Activated CD4-positive, alpha-beta T cell treated with anti-CD3 and anti-CD28 coated beads for 36 hours (primary cell): ENCODE measurements around the gene STXBP4. TPM values are rescaled to one million over a fixed set of nuclear protein-coding genes. Genes with fewer than 3 reads are reported as not detected.

ENCODE experiments used
- ATAC-seq: fragments of 200-7000 bp; cut with Tn5 transposase; one replicate; pipeline ENCODE4 v1.10.0; 2021; ENCODE audit warnings: mild to moderate bottlenecking, moderate library complexity
- CTCF ChIA-PET: fragments of 350-600 bp; sonication (Branson Sonifier 250); formaldehyde crosslinking; loops from one replicate; lab custom pipeline; 2021; ENCODE audit warnings: antibody characterized with exemption; lab: Charles Lee
- POLR2A ChIA-PET: fragments of 350-600 bp; sonication (Branson Sonifier 250); formaldehyde crosslinking; loops from one replicate; lab custom pipeline; 2021; ENCODE audit warnings: antibody characterized with exemption, inconsistent platforms; lab: Charles Lee
- DNase-seq: peaks from one replicate; pipeline ENCODE4 v3.0.0-alpha.2; 2020
- H3K27ac Mint-ChIP-seq: one replicate; pipeline ENCODE4 v1.8.0; 2021; ENCODE audit warnings: mixed read lengths
- H3K27me3 Mint-ChIP-seq: one replicate; pipeline ENCODE4 v1.8.0; 2021; ENCODE audit warnings: mixed read lengths
- H3K36me3 Mint-ChIP-seq: one replicate; pipeline ENCODE4 v1.8.0; 2021; ENCODE audit warnings: low read depth, mixed read lengths
- H3K4me1 Mint-ChIP-seq: one replicate; pipeline ENCODE4 v1.8.0; 2021; ENCODE audit warnings: mixed read lengths
- H3K4me3 Mint-ChIP-seq: one replicate; pipeline ENCODE4 v1.8.0; 2021; ENCODE audit warnings: mild to moderate bottlenecking, moderate library complexity, mixed read lengths
- H3K9me3 Mint-ChIP-seq: one replicate; pipeline ENCODE4 v1.8.0; 2021; ENCODE audit warnings: low read depth, mixed read lengths
- intact Hi-C, 2 experiments: fragments of 100-400 bp; cut with DNase I in 1 of 2; cut with micrococcal nuclease in 1 of 2; formaldehyde crosslinking; loops; one replicate each; pipeline versions ENCODE4 v1.14.2 to v1.15.1; 2022 to 2024; cut with DNase I, micrococcal nuclease
- total RNA-seq, 2 experiments: library from RNA; stranded (reverse); gene quantifications; one replicate each; pipeline ENCODE4 v1.2.3, GENCODE V29; 2021

STXBP4 gene, protein sequence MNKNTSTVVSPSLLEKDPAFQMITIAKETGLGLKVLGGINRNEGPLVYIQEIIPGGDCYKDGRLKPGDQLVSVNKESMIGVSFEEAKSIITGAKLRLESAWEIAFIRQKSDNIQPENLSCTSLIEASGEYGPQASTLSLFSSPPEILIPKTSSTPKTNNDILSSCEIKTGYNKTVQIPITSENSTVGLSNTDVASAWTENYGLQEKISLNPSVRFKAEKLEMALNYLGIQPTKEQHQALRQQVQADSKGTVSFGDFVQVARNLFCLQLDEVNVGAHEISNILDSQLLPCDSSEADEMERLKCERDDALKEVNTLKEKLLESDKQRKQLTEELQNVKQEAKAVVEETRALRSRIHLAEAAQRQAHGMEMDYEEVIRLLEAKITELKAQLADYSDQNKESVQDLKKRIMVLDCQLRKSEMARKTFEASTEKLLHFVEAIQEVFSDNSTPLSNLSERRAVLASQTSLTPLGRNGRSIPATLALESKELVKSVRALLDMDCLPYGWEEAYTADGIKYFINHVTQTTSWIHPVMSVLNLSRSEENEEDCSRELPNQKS
- total RNA-seq = 1 to 10 TPM; 5.4 to 7.2 TPM

DNA sequence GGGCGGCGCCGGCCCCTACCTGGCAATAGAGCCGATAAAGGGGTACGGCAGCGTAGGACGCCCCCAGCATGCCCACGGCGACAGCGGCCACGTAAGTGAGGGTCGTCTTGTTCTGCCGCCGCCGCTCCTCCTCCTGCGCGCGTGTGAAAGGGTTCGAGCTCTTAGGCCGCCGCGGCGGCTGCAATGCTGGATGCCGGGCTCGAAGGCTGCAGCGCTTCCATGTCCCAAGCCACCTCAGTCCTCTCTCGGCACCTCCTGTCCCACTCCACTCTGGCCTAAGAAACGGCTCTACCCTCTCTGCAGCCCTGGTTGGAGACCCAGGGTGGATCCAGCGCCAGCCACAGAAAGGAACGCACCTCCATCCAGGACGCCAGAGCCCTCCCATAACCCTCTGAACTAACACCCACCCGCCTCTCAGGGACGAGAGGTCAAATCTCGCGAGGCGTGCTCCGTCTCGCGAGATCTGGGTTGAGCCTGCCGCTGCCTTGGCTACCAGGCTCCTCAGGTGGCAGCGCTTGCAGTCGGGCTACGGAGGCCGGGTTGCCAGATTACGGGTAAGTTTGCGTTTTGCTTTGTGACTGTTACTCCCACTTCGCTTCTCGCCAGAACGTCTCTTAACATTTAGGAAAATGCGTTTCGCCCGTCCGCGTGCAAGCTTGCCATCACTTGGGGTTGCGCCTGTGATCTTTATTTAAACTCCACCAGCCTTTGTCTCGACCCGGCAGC, at the start of gene STXBP4, which contains the start of gene COX11:
TSS of gene STXBP4 (plus strand) at position 504 of the 726 bp plus-strand sequence. CDS start 17,455 bp downstream, outside the sequence.
TSS of gene COX11 (minus strand) at position 393 of the 726 bp plus-strand sequence. CDS start at position 385, 8 bp downstream.
- Mint-ChIP-seq H3K27me3 (no peaks in the 10 kb centered on the region), H3K4me1 (peaks cover 23% of the 10 kb centered on the region), H3K36me3 (peaks cover 6% of the 10 kb centered on the region), H3K27ac (peak within 1 kb of the TSS; percentile 48), H3K9me3 (no peaks in the 10 kb centered on the region), H3K4me3 (no peak within 1 kb of the TSS)
- DNase-seq (peak; percentile 96), ATAC-seq (peak; percentile 97)
- CTCF ChIA-PET = interaction anchor here (0.7 kb wide), 1 partner anchor 24 kb away, joined by 3 read pairs; no protein-coding TSS in a partner anchor
- intact Hi-C loops = loop anchor here (1.0 to 10.0 kb wide), 7 partner anchors 270 to 764 kb away; partner anchors contain the start of genes MMD (in 2 of the 2) and HLF (in 1 of the 2)
- POLR2A ChIA-PET = no interaction called here

DNA sequence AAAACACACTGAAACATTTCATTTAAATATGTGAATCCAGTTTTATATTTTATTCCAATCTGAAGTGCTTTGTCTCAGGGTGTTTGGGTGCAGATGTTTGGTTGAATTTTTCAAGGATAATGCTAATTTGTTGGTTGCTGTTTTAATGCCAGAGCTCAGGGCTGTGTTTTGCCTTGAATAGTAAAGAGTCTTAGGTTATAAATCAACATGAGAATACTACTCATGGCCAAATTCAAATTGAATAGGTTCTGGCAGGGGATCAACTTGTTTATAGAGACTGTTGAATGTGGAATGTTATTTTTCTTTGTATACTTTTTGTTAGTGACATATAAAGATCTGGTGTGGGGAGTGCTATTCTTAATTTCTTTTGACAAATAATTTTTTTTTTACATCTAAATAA, 49.1 kb upstream of the STXBP4 start:
- ATAC-seq (no peak), DNase-seq (no peak)
- Mint-ChIP-seq H3K4me1 (no peaks in the 10 kb centered on the region), H3K9me3 (peaks cover 6% of the 10 kb centered on the region), H3K27ac (no peak overlapping the region), H3K4me3 (no peak overlapping the region), H3K27me3 (peaks cover 1% of the 10 kb centered on the region), H3K36me3 (no peaks in the 10 kb centered on the region)
- POLR2A ChIA-PET = no interaction called here
- CTCF ChIA-PET = no interaction called here
- intact Hi-C loops = no loop called here

DNA sequence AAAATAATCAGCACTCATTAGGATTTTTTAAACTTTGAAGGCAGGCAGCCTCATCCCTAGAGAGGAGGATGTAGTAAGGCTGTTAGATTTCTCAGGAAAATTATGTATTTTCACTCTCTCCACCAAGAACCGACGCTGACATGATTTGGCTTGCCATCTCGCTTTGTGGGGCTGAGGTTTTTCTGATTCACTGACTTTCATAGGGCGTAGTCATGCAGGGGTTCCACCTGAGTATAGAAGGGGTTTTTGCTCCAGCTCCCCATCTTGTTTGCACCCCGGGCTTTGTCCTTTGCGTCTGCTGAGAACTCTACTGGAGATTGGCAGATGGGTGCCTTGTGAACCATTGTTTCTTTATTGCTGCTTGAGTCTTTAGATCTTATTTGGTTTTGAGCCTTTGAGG, 47.7 kb upstream of the STXBP4 start:
- Mint-ChIP-seq H3K4me3 (no peak overlapping the region), H3K9me3 (peaks cover 6% of the 10 kb centered on the region), H3K4me1 (no peaks in the 10 kb centered on the region), H3K27ac (no peak overlapping the region), H3K27me3 (peaks cover 4% of the 10 kb centered on the region), H3K36me3 (no peaks in the 10 kb centered on the region)
- ATAC-seq = peak; percentile 26
- no peak for DNase-seq
- CTCF ChIA-PET = no interaction called here
- intact Hi-C loops = no loop called here
- POLR2A ChIA-PET = no interaction called here

DNA sequence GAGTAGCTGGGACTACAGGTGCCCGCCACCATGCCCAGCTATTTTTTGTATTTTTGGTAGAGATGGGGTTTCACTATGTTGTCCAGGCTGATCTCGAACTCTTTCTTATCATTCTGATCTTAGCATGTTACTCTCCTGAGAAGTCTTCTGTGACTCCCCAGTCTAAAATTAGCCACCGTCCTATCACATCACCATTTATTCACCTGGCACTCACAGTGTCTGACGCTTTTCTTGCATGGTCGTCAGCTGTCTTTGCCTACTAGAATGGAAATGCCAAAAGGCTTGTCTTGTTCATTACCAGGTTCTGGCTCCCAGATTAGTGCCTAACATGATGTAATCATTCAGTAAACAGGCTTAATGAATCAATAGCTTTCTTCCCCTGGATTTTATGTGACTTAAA, 44.2 kb upstream of the STXBP4 start:
- no peaks in the 10 kb centered on the region for H3K9me3 Mint-ChIP-seq
- intact Hi-C loops = no loop called here
- no peak for DNase-seq
- no peak overlapping the region for H3K4me3 Mint-ChIP-seq
- no peaks in the 10 kb centered on the region for H3K36me3 Mint-ChIP-seq
- no peaks in the 10 kb centered on the region for H3K4me1 Mint-ChIP-seq
- ATAC-seq = no peak
- POLR2A ChIA-PET = no interaction called here
- CTCF ChIA-PET = no interaction called here
- H3K27ac Mint-ChIP-seq = no peak overlapping the region
- H3K27me3 Mint-ChIP-seq = peaks cover 7% of the 10 kb centered on the region

GRCh38 chr17:54927525-54927924, 41.0 kb upstream of the STXBP4 start:
- no peak for ATAC-seq
- DNase-seq = no peak
- ChIA-PET CTCF (no interaction called here), POLR2A (no interaction called here)
- Mint-ChIP-seq H3K27ac (no peak overlapping the region), H3K36me3 (no peaks in the 10 kb centered on the region), H3K9me3 (no peaks in the 10 kb centered on the region), H3K4me1 (no peaks in the 10 kb centered on the region), H3K27me3 (peaks cover 7% of the 10 kb centered on the region), H3K4me3 (no peak overlapping the region)
- intact Hi-C loops = no loop called here

GRCh38 chr17:54932711-54933110, 35.9 kb upstream of the STXBP4 start:
- Mint-ChIP-seq H3K36me3 (no peaks in the 10 kb centered on the region), H3K9me3 (no peaks in the 10 kb centered on the region), H3K4me1 (no peaks in the 10 kb centered on the region), H3K4me3 (no peak overlapping the region), H3K27me3 (peaks cover 2% of the 10 kb centered on the region), H3K27ac (no peak overlapping the region)
- ChIA-PET CTCF (no interaction called here), POLR2A (no interaction called here)
- no peak for ATAC-seq
- intact Hi-C loops = no loop called here
- DNase-seq = no peak

DNA sequence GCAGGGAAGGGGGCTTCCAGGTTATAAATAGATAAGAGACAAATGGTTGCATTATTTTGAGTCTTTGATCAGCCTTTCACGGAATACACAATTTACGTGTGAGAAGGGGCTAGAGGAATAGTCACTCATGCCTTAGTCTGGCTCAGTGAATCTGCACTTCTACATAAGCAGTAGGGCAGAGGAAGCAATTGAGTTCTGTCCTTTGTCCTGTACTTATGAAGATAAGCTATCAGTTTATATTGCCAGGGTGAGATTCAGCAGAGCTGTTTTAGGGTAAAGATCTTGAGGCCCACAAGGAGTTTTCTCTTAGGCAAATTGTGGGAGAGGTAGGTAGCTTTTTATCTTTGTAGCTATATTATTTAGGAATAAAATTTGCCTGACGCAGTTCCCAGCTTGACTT, 34.6 kb upstream of the STXBP4 start:
- DNase-seq (no peak), ATAC-seq (no peak)
- Mint-ChIP-seq H3K4me1 (no peaks in the 10 kb centered on the region), H3K27me3 (no peaks in the 10 kb centered on the region), H3K4me3 (no peak overlapping the region), H3K27ac (no peak overlapping the region), H3K9me3 (no peaks in the 10 kb centered on the region), H3K36me3 (no peaks in the 10 kb centered on the region)
- CTCF ChIA-PET = no interaction called here
- intact Hi-C loops = no loop called here
- POLR2A ChIA-PET = no interaction called here

- DNase-seq = no peak
- ChIA-PET POLR2A (no interaction called here), CTCF (no interaction called here)
- no peaks in the 10 kb centered on the region for H3K36me3 Mint-ChIP-seq
- H3K4me3 Mint-ChIP-seq = no peak overlapping the region
- H3K27ac Mint-ChIP-seq = no peak overlapping the region
- no peaks in the 10 kb centered on the region for H3K4me1 Mint-ChIP-seq
- intact Hi-C loops = no loop called here
- no peaks in the 10 kb centered on the region for H3K9me3 Mint-ChIP-seq
- ATAC-seq = no peak
- H3K27me3 Mint-ChIP-seq = no peaks in the 10 kb centered on the region
Measured at GRCh38 chr17:54935471-54935870, 33.1 kb upstream of the STXBP4 start.

GRCh38 chr17:54937018-54937417, 31.5 kb upstream of the STXBP4 start:
- H3K36me3 Mint-ChIP-seq = no peaks in the 10 kb centered on the region
- no peaks in the 10 kb centered on the region for H3K9me3 Mint-ChIP-seq
- H3K4me3 Mint-ChIP-seq = no peak overlapping the region
- H3K27ac Mint-ChIP-seq = no peak overlapping the region
- H3K27me3 Mint-ChIP-seq = no peaks in the 10 kb centered on the region
- intact Hi-C loops = no loop called here
- no peak for DNase-seq
- H3K4me1 Mint-ChIP-seq = no peaks in the 10 kb centered on the region
- ChIA-PET CTCF (no interaction called here), POLR2A (no interaction called here)
- no peak for ATAC-seq

- H3K27ac Mint-ChIP-seq = no peak overlapping the region
- H3K36me3 Mint-ChIP-seq = no peaks in the 10 kb centered on the region
- intact Hi-C loops = no loop called here
- no peaks in the 10 kb centered on the region for H3K27me3 Mint-ChIP-seq
- ChIA-PET CTCF (no interaction called here), POLR2A (no interaction called here)
- H3K9me3 Mint-ChIP-seq = no peaks in the 10 kb centered on the region
- no peak overlapping the region for H3K4me3 Mint-ChIP-seq
- H3K4me1 Mint-ChIP-seq = no peaks in the 10 kb centered on the region
- DNase-seq = no peak
- ATAC-seq = no peak
Measured at GRCh38 chr17:54937426-54937825, 31.1 kb upstream of the STXBP4 start.

GRCh38 chr17:54941285-54941684, 27.3 kb upstream of the STXBP4 start:
- Mint-ChIP-seq H3K27me3 (peaks cover 6% of the 10 kb centered on the region), H3K36me3 (no peaks in the 10 kb centered on the region), H3K4me1 (no peaks in the 10 kb centered on the region), H3K4me3 (no peak overlapping the region), H3K27ac (no peak overlapping the region), H3K9me3 (no peaks in the 10 kb centered on the region)
- CTCF ChIA-PET = no interaction called here
- intact Hi-C loops = no loop called here
- DNase-seq (no peak), ATAC-seq (no peak)
- POLR2A ChIA-PET = no interaction called here
